Measurements from ENCODE around the gene YY1. TPM values are rescaled to one million over a fixed set of nuclear protein-coding genes. Genes with fewer than 3 reads are reported as not detected.
A peak's percentile ranks its signal among the peaks of the same experiment; 100 is the strongest.

The YY1 gene
- total and polyA plus RNA-seq, 9 of the 15 experiments (the other 6 are each of a cell fraction or from before 2014, with no cell fraction given), result 20.8 to 74.2 (median 46.7) TPM

GRCh38 chr14:100213956-100214769 is 24.8 kb upstream of the YY1 start (continued):
- TF ChIP-seq REST (IDR thresholded peaks at IDR 0.05; ENCODE audit: borderline replicate concordance), result no peak
- TF ChIP-seq REST (CRISPR knock-in tag; IDR thresholded peaks at IDR 0.05; ENCODE audit: low read depth), result peak; percentile 51; the same call in 1 of the 2 replicates
- 0 out of 2 replicates have a peak, but pooled peaks have one; percentile 49 for TF ChIP-seq NR3C1 (CRISPR knock-in tag; IDR thresholded peaks at IDR 0.05)
- peak; percentile 81 for TF ChIP-seq POLR2B (IDR thresholded peaks at IDR 0.05; ENCODE audit: low read depth, partially characterized antibody)
- peak; percentile 93 for TF ChIP-seq ZFX (CRISPR knock-in tag; IDR thresholded peaks at IDR 0.05)
- TF ChIP-seq ZNF184 (CRISPR knock-in tag; IDR thresholded peaks at IDR 0.05), result no peak
- TF ChIP-seq POLR2AphosphoS2 (IDR thresholded peaks at IDR 0.05; ENCODE audit: low read length), result 0 out of 2 replicates have a peak, but pooled peaks have one; percentile 44
- TF ChIP-seq MBD2 (IDR thresholded peaks at IDR 0.05; ENCODE audit: borderline replicate concordance, low read depth), result 0 out of 2 replicates have a peak, but pooled peaks have one; percentile 15
- TF ChIP-seq CREB1 (IDR thresholded peaks at IDR 0.05), result no peak; the same call in 1 of the 2 replicates
- no peak for TF ChIP-seq CREB1 (CRISPR knock-in tag; IDR thresholded peaks at IDR 0.05)
- peak in 1 of 2 experiments; percentile 89 for TF ChIP-seq E2F6 (IDR thresholded peaks at IDR 0.05; ENCODE audit: borderline replicate concordance in 1 of 2, extremely low read depth in 1 of 2, insufficient read depth in 1 of 2, insufficient read length in 1 of 2, low read depth in 1 of 2, low read length in 1 of 2, poor library complexity in 1 of 2, severe bottlenecking in 1 of 2)
- TF ChIP-seq SIRT6 (IDR thresholded peaks at IDR 0.05; ENCODE audit: low read depth, low read length), result no peak
- TF ChIP-seq TFAP4 (CRISPR knock-in tag; IDR thresholded peaks at IDR 0.05; ENCODE audit: borderline replicate concordance), result peak; percentile 33; the same call in 1 of the 2 replicates
- TF ChIP-seq KDM5B (IDR thresholded peaks at IDR 0.05; ENCODE audit: insufficient replicate concordance, low read depth, low read length), result peak; percentile 58
- no peak for TF ChIP-seq PTRF (tag; IDR thresholded peaks at IDR 0.05)
- peak; percentile 21; the same call in 1 of the 2 replicates for TF ChIP-seq ATF7 (IDR thresholded peaks at IDR 0.05)
